DOHH2 (cell line): ENCODE results near the gene PEX10.

ENCODE experiments used
- H3F3A ChIP-seq: fragments of 200-600 bp; sonication (generic), shearing (Covaris generic); 2 replicates; pipeline ENCODE4 v1.6.0; 2016; ENCODE audit warnings: antibody characterized with exemption, mild to moderate bottlenecking; ENCODE audit not compliant: control insufficient read depth, insufficient read depth
- H3K27ac ChIP-seq: fragments of 200-600 bp; sonication (generic); 2 replicates; pipeline ENCODE4 v1.5.1; 2014; ENCODE audit warnings: low read depth, mild to moderate bottlenecking, low read length, moderate library complexity
- H3K27me3 ChIP-seq: fragments of 200-600 bp; sonication (generic); 2 replicates; pipeline ENCODE4 v1.6.1; 2014; ENCODE audit warnings: mild to moderate bottlenecking, low read length, mixed read lengths; ENCODE audit not compliant: control insufficient read depth
- H3K36me3 ChIP-seq: fragments of 200-600 bp; sonication (generic); 2 replicates; pipeline ENCODE4 v1.6.1; 2014; ENCODE audit warnings: mild to moderate bottlenecking, low read length, moderate library complexity, mixed read lengths; ENCODE audit not compliant: control insufficient read depth
- H3K4me1 ChIP-seq: fragments of 200-600 bp; sonication (generic); 2 replicates; pipeline ENCODE4 v1.6.1; 2014; ENCODE audit warnings: mild to moderate bottlenecking, low read length, mixed read lengths; ENCODE audit not compliant: control insufficient read depth
- H3K4me2 ChIP-seq: fragments of 200-600 bp; sonication (generic); 2 replicates; pipeline ENCODE4 v1.6.0; 2014; ENCODE audit warnings: mild to moderate bottlenecking, low read length, moderate library complexity
- H3K4me3 ChIP-seq: fragments of 200-600 bp; sonication (generic); 2 replicates; pipeline ENCODE4 v1.5.1; 2014; ENCODE audit warnings: mild to moderate bottlenecking, low read length, mixed read lengths
- H3K79me2 ChIP-seq: fragments of 200-600 bp; sonication (generic); 2 replicates; pipeline ENCODE4 v1.6.1; 2014; ENCODE audit warnings: mild to moderate bottlenecking, low read length, mixed read lengths; ENCODE audit not compliant: control insufficient read depth
- H3K9me2 ChIP-seq: fragments of 200-600 bp; sonication (generic); replicated peaks from 2 replicates; pipeline ENCODE4 v1.6.1; 2014; ENCODE audit warnings: mild to moderate bottlenecking, low read length, mixed read lengths; ENCODE audit not compliant: control insufficient read depth
- H3K9me3 ChIP-seq: fragments of 200-600 bp; sonication (generic); 2 replicates; pipeline ENCODE4 v1.6.1; 2014; ENCODE audit warnings: antibody characterized with exemption, low read length, mixed read lengths; ENCODE audit not compliant: control insufficient read depth, insufficient read depth
- H4K20me1 ChIP-seq: fragments of 200-600 bp; sonication (generic); 2 replicates; pipeline ENCODE4 v1.6.0; 2014; ENCODE audit warnings: low read depth, mild to moderate bottlenecking, antibody characterized with exemption, low read length, moderate library complexity; ENCODE audit not compliant: control insufficient read depth, insufficient read depth
- CTCF ChIP-seq: fragments of 200-600 bp; sonication (generic); IDR thresholded peaks from one replicate; pipeline ENCODE4 v1.5.1; 2014; ENCODE audit warnings: antibody characterized with exemption, mild to moderate bottlenecking, low read depth, low read length; ENCODE audit not compliant: poor library complexity, severe bottlenecking
- EZH2phosphoT487 ChIP-seq: fragments of 200-600 bp; sonication (generic); IDR thresholded peaks from 2 replicates; pipeline ENCODE4 v1.6.1; 2017; ENCODE audit warnings: borderline replicate concordance, mild to moderate bottlenecking, antibody characterized with exemption, low read length, moderate library complexity, mixed read lengths

The PEX10 gene

GRCh38 chr1:2397007-2397679 is 15.2 kb downstream of the PEX10 start:
- no peak overlapping the region for H3K27ac ChIP-seq
- no peak for TF ChIP-seq EZH2phosphoT487
- TF ChIP-seq CTCF, result no peak
- H3F3A ChIP-seq, result peaks cover 10% of the 10 kb centered on the region
- H3K79me2 ChIP-seq, result peaks cover 71% of the 10 kb centered on the region
- H3K4me2 ChIP-seq, result no peak overlapping the region
- peaks cover 21% of the 10 kb centered on the region; the same call in 1 of the 2 replicates for H4K20me1 ChIP-seq
- H3K27me3 ChIP-seq, result no peaks in the 10 kb centered on the region
- peaks cover 20% of the 10 kb centered on the region for H3K4me1 ChIP-seq
- no peaks in the 10 kb centered on the region for H3K9me2 ChIP-seq
- H3K36me3 ChIP-seq, result peaks cover 93% of the 10 kb centered on the region
- no peak overlapping the region for H3K4me3 ChIP-seq
- no peaks in the 10 kb centered on the region for H3K9me3 ChIP-seq

- TF ChIP-seq EZH2phosphoT487 (no peak), CTCF (no peak)
- no peaks in the 10 kb centered on the region for H3K9me3 ChIP-seq
- no peak overlapping the region for H3K4me2 ChIP-seq
- no peak overlapping the region for H3K4me3 ChIP-seq
- H3K4me1 ChIP-seq, result peaks cover 20% of the 10 kb centered on the region
- peaks cover 10% of the 10 kb centered on the region for H3F3A ChIP-seq
- no peak overlapping the region for H3K27ac ChIP-seq
- peaks cover 88% of the 10 kb centered on the region for H3K36me3 ChIP-seq
- no peaks in the 10 kb centered on the region for H3K9me2 ChIP-seq
- peaks cover 19% of the 10 kb centered on the region; the same call in 1 of the 2 replicates for H4K20me1 ChIP-seq
- peaks cover 69% of the 10 kb centered on the region for H3K79me2 ChIP-seq
- no peaks in the 10 kb centered on the region for H3K27me3 ChIP-seq
These were observed 15.9 kb downstream of the PEX10 start for GRCh38 chr1:2396476-2396875.

- TF ChIP-seq EZH2phosphoT487, result no peak
- TF ChIP-seq CTCF, result no peak
- Histone ChIP-seq H3K9me3 (no peaks in the 10 kb centered on the region), H4K20me1 (peaks cover 18% of the 10 kb centered on the region; the same call in 1 of the 2 replicates), H3K4me3 (no peak overlapping the region), H3K79me2 (peaks cover 70% of the 10 kb centered on the region), H3F3A (peaks cover 10% of the 10 kb centered on the region), H3K4me2 (no peak overlapping the region), H3K9me2 (no peaks in the 10 kb centered on the region), H3K36me3 (peaks cover 87% of the 10 kb centered on the region), H3K27me3 (no peaks in the 10 kb centered on the region), H3K4me1 (peaks cover 20% of the 10 kb centered on the region), H3K27ac (no peak overlapping the region)
These were observed 16.3 kb downstream of the PEX10 start for GRCh38 chr1:2396059-2396458.
